Stimulated activated CD4-positive, alpha-beta T cell treated with anti-CD3 and anti-CD28 coated beads, Interleukin-1b, Interleukin-23, amount 100 ng/mL, for 1 hour (primary cell): ENCODE measurements around the gene TRIML1.
"Not testable (repeated sequence)": the region's sequence is repeated elsewhere in the genome, so short reads cannot be mapped to it uniquely, and the experiment has no call there.

Experiments used
- DNase-seq, 2 donors: peaks; one replicate each; pipeline ENCODE4 v3.0.0-alpha.2; 2020; ENCODE audit warnings: low read depth in 2 of 2

TRIML1 gene

GRCh38 chr4:188154668-188155405, 15.6 kb downstream of the TRIML1 start:
- no peak for DNase-seq

GRCh38 chr4:188158336-188158735, 19.1 kb downstream of the TRIML1 start:
- no peak for DNase-seq

GRCh38 chr4:188159513-188160226, 20.4 kb downstream of the TRIML1 start:
- not testable (repeated sequence) for DNase-seq

GRCh38 chr4:188160406-188160805, 21.2 kb downstream of the TRIML1 start:
- no peak for DNase-seq

GRCh38 chr4:188161167-188161566, 21.9 kb downstream of the TRIML1 start:
- DNase-seq = no peak

GRCh38 chr4:188162698-188163097, 23.5 kb downstream of the TRIML1 start:
- DNase-seq = no peak

- no peak for DNase-seq
These were observed 29.6 kb downstream of the TRIML1 start for GRCh38 chr4:188168726-188169373.

GRCh38 chr4:188171551-188171950, 32.3 kb downstream of the TRIML1 start:
- no peak for DNase-seq

- no peak for DNase-seq
These were observed 36.0 kb downstream of the TRIML1 start for GRCh38 chr4:188175288-188175687.

GRCh38 chr4:188177997-188178675, 38.9 kb downstream of the TRIML1 start:
- DNase-seq = no peak

- no peak for DNase-seq
These were observed 39.6 kb downstream of the TRIML1 start for GRCh38 chr4:188178806-188179205.

GRCh38 chr4:188187106-188187505, 47.9 kb downstream of the TRIML1 start:
- no peak for DNase-seq

- DNase-seq = no peak
These were observed 51.2 kb downstream of the TRIML1 start for GRCh38 chr4:188190461-188190860.

GRCh38 chr4:188194421-188194820, 55.2 kb downstream of the TRIML1 start:
- no peak for DNase-seq

- DNase-seq = no peak
These were observed 56.2 kb downstream of the TRIML1 start for GRCh38 chr4:188195389-188195985.

GRCh38 chr4:188196134-188196735, 57.0 kb downstream of the TRIML1 start:
- no peak for DNase-seq
